ENCODE data around the gene SIGLEC8.

DNA sequence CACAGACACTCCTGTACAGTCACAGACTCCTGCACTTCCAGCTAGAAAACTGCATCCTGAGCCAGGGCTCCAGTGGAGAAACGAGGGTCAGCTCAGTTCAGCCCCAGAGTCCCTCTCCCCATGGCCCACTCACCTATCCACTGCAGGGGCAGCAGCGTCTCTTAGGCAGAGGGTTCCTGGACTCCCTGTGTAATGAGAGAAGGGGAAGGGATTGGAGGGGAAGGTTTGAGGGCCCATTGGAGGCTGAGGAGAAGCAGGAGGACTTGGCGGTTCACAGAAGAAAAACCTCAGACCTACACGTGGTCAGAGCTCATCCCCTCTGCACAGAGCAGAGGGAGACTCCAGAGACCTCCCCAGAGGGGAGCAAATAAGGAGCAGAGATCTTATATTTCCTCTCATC, 10.9 kb upstream of the SIGLEC8 start:
- TF ChIP-seq YY1 (IDR thresholded peaks at IDR 0.05; ENCODE audit: insufficient read depth, insufficient read length) = no peak
- no peak for TF ChIP-seq ZNF274 (IDR thresholded peaks at IDR 0.05; ENCODE audit: low read depth, low read length)
- no peak for TF ChIP-seq SUZ12 (IDR thresholded peaks at IDR 0.05; ENCODE audit: extremely low read depth, insufficient read depth, insufficient read length)

Measured in NT2/D1 (cell line).